Endodermal cell (in vitro differentiated cells): ENCODE data around the gene CYB5B. TPM values are rescaled to one million over a fixed set of nuclear protein-coding genes. Genes with fewer than 3 reads are reported as not detected.
A peak's percentile ranks its signal among the peaks of the same experiment; 100 is the strongest.

Experiments used
- DNase-seq: peaks from one replicate; pipeline ENCODE4 v3.0.0-alpha.2; 2017
- H3K27ac ChIP-seq: 2 replicates; pipeline ENCODE4 v1.5.1; 2013; ENCODE audit warnings: mild to moderate bottlenecking, low read depth, low read length, moderate library complexity
- H3K27me3 ChIP-seq: 2 replicates; pipeline ENCODE4 v1.6.1; 2013; ENCODE audit warnings: mild to moderate bottlenecking, low read length, moderate library complexity; ENCODE audit not compliant: insufficient read depth, control insufficient read depth, poor library complexity, severe bottlenecking
- H3K36me3 ChIP-seq: 2 replicates; pipeline ENCODE4 v1.7.0; 2013; ENCODE audit warnings: mild to moderate bottlenecking, low read length, moderate library complexity; ENCODE audit not compliant: control insufficient read depth, insufficient read depth
- H3K4me1 ChIP-seq: one replicate; pipeline ENCODE4 v1.7.0; 2013; ENCODE audit warnings: low read length; ENCODE audit not compliant: control insufficient read depth, insufficient read depth
- H3K4me3 ChIP-seq: 2 replicates; pipeline ENCODE4 v1.5.1; 2013; ENCODE audit warnings: mild to moderate bottlenecking, low read length, moderate library complexity
- H3K9ac ChIP-seq: 2 replicates; pipeline ENCODE4 v1.6.1; 2013; ENCODE audit warnings: mild to moderate bottlenecking, low read length, moderate library complexity; ENCODE audit not compliant: poor library complexity, severe bottlenecking; ENCODE audit errors: extremely low read depth
- H3K9me3 ChIP-seq: 2 replicates; pipeline ENCODE4 v1.6.1; 2013; ENCODE audit warnings: mild to moderate bottlenecking, low read length, moderate library complexity; ENCODE audit not compliant: control insufficient read depth
- H3K27ac Mint-ChIP-seq: 2 replicates; pipeline ENCODE4 v1.8.0; 2020; ENCODE audit warnings: mixed read lengths
- H3K27me3 Mint-ChIP-seq: 2 replicates; pipeline ENCODE4 v1.8.0; 2021; ENCODE audit warnings: mild to moderate bottlenecking, mixed read lengths; ENCODE audit not compliant: insufficient read depth
- H3K36me3 Mint-ChIP-seq: 2 replicates; pipeline ENCODE4 v1.8.0; 2020; ENCODE audit warnings: low read depth, mixed read lengths
- H3K4me1 Mint-ChIP-seq: 2 replicates; pipeline ENCODE4 v1.8.0; 2020; ENCODE audit warnings: mixed read lengths
- H3K4me3 Mint-ChIP-seq: 2 replicates; pipeline ENCODE4 v1.8.0; 2020; ENCODE audit warnings: mild to moderate bottlenecking, moderate library complexity, mixed read lengths
- H3K9me3 Mint-ChIP-seq: 2 replicates; pipeline ENCODE4 v1.8.0; 2020; ENCODE audit warnings: mild to moderate bottlenecking, mixed read lengths
- CTCF ChIP-seq: fragments of 200-600 bp; sonication (generic); conservative IDR thresholded peaks from 2 replicates; pipeline ENCODE4 v1.5.0; 2021; ENCODE audit warnings: antibody characterized with exemption, mild to moderate bottlenecking
- WGBS, 2 experiments: methylation state at CpG; one replicate each; pipeline versions ENCODE4 v1.1.5 to v1.1.7; 2013; ENCODE audit warnings: missing lambda C conversion rate in 2 of 2, mixed read lengths in 1 of 2; ENCODE audit not compliant: insufficient coverage in 1 of 2, insufficient read length in 1 of 2; 5-methylcytosine and 5-hydroxymethylcytosine counted together
- total RNA-seq, 2 donors: library from RNA; stranded (reverse); fragmentation: NEBNext Ultra II Directional in 1 of 2; extraction: Animal tissue kit (Norgen Biotek cat#: 25700) in 1 of 2; gene quantifications; 2 replicates in 1 of 2; 3 replicates in 1 of 2; pipeline ENCODE4 v1.2.1, GENCODE V29; 2021

The CYB5B gene
- total RNA-seq, 2 donors from 2014 or later = 123 to 131 TPM

DNA sequence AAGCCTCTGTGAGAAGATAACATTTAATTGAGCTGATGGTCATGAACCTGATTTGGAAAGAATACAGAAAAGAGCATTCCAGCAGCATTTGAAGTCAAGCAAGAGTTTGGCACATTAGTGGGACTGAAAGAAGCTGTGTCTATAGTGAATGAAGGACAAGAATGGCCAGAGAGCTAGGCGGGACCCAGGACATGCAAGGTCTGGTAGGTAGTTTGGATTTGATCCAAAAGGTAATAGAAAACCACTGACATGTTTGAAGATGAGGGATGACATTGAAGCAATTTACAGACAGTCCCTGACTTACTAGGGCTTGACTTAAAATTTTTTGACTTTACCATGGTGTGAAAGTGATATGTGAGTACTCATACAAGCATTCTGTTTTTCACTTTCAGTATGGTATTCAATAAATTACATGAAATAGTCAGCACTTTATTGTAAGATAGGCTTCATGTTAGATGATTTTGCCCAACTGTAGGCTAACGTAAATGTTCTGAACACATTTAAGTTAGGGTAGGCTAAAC, 7.6 kb downstream of the CYB5B start:
- peaks cover 13% of the 10 kb centered on the region for H3K9me3 ChIP-seq
- H3K4me3 Mint-ChIP-seq = no peak overlapping the region
- H3K9ac ChIP-seq = no peak overlapping the region
- H3K27ac Mint-ChIP-seq = no peak overlapping the region
- no peaks in the 10 kb centered on the region for H3K27me3 Mint-ChIP-seq
- peaks cover 12% of the 10 kb centered on the region for H3K9me3 Mint-ChIP-seq
- 94 to 100% methylated on average over 2 of the region's 2 CpGs for WGBS, 2 experiments
- H3K27me3 ChIP-seq = no peaks in the 10 kb centered on the region
- DNase-seq = no peak
- H3K4me1 ChIP-seq = peaks cover 3% of the 10 kb centered on the region
- TF ChIP-seq CTCF = no peak
- H3K4me3 ChIP-seq = no peak overlapping the region
- H3K36me3 ChIP-seq = peaks cover 66% of the 10 kb centered on the region
- H3K4me1 Mint-ChIP-seq = peaks cover 13% of the 10 kb centered on the region
- no peak overlapping the region for H3K27ac ChIP-seq
- peaks cover 54% of the 10 kb centered on the region for H3K36me3 Mint-ChIP-seq

GRCh38 chr16:69434066-69434465, 9.6 kb downstream of the CYB5B start:
- Histone ChIP-seq H3K36me3 (peaks cover 60% of the 10 kb centered on the region), H3K27me3 (no peaks in the 10 kb centered on the region), H3K9me3 (peaks cover under 1% of the 10 kb centered on the region), H3K9ac (no peak overlapping the region), H3K27ac (no peak overlapping the region), H3K4me1 (peaks cover 3% of the 10 kb centered on the region), H3K4me3 (no peak overlapping the region)
- WGBS, 2 experiments = 100% methylated on average over 1 of the region's 1 CpG; no CpG with 5 or more reads in 1 of the 2 experiments
- Mint-ChIP-seq H3K36me3 (peaks cover 43% of the 10 kb centered on the region), H3K4me3 (no peak overlapping the region), H3K27me3 (no peaks in the 10 kb centered on the region), H3K9me3 (peaks cover 2% of the 10 kb centered on the region), H3K4me1 (peaks cover 14% of the 10 kb centered on the region), H3K27ac (no peak overlapping the region)
- no peak for DNase-seq
- TF ChIP-seq CTCF = no peak

DNA sequence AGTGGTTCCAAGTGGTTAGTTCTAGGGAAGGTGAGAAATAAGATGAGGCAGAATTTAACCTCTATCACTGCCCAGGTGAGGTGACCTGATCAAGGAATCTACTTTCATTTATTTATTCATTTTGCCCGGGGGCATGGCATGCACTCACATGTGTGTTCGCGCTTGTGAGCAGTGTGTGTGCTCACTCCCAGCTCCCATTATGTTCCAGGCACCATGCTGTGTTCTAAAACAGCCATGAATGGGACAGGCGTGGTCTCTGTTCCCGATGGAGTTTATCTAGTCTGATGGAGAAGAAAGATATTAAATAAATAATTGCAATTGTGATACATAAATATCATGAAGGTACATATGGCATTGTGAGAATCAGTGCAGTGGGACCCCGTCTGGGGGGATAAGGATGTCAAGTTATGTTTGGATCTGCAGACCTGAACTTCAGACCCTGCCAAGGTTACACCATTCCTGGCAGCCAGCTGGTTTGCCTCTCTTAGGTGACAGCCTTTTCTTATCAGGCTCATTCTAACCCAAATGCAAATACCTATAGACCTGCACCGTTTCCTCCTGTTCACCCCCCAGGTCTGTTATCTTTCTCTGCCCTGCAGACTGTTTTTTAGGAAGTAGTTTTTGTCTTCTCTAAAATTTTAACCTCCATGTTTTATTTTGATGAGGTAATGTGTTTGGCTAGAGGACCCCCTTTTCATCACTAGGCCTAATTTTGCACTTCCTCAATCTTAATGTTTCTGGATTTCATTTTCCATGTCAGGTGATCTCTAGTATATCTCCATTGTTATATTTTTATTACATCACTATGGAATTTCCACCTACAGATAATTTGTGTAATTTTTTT, 11.8 kb downstream of the CYB5B start:
- Mint-ChIP-seq H3K9me3 (no peaks in the 10 kb centered on the region), H3K4me3 (peak overlapping the region; percentile 12), H3K27me3 (no peaks in the 10 kb centered on the region), H3K4me1 (peaks cover 14% of the 10 kb centered on the region), H3K36me3 (peaks cover 37% of the 10 kb centered on the region), H3K27ac (peak overlapping the region; percentile 27)
- H3K4me1 ChIP-seq = peaks cover 3% of the 10 kb centered on the region
- peak; percentile 57 for DNase-seq
- H3K4me3 ChIP-seq = peak overlapping the region; percentile 61
- H3K9ac ChIP-seq = no peak overlapping the region
- 63 to 90% methylated on average over 5 to 7 of the region's 7 CpGs for WGBS, 2 experiments
- no peaks in the 10 kb centered on the region for H3K9me3 ChIP-seq
- peaks cover 58% of the 10 kb centered on the region for H3K36me3 ChIP-seq
- H3K27me3 ChIP-seq = no peaks in the 10 kb centered on the region
- no peak for TF ChIP-seq CTCF
- H3K27ac ChIP-seq = no peak overlapping the region
